GM12878 (cell line): Measurements from ENCODE around the gene MBOAT1. TPM values are rescaled to one million over a fixed set of nuclear protein-coding genes. Genes with fewer than 3 reads are reported as not detected.
"Not testable (repeated sequence)": the region's sequence is repeated elsewhere in the genome, so short reads cannot be mapped to it uniquely, and the experiment has no call there.

Source experiments
- ATAC-seq: fragments of 200-7000 bp; cut with Tn5 transposase; 3 replicates; pipeline ENCODE4 v1.9.1; 2020; ENCODE audit warnings: mild to moderate bottlenecking, moderate library complexity
- BruUV-seq: library from RNA; stranded (reverse); fragments of 400-500 nt; replicated peaks from 2 replicates; lab custom pipeline; 2021; lab: Mats Ljungman, UMichigan
- CTCF ChIA-PET: fragments of 300-600 bp; sonication (Branson Sonifier 250); formaldehyde crosslinking; extraction: SDS; loops from one replicate; lab custom pipeline; 2021; ENCODE audit warnings: inconsistent platforms; lab: Yijun Ruan, JAX
- POLR2A ChIA-PET: fragments of 350-600 bp; formaldehyde crosslinking; extraction: SDS; loops from one replicate; lab custom pipeline; 2021; ENCODE audit warnings: inconsistent platforms; lab: Charles Lee
- RAD21 ChIA-PET: fragments of 300-600 bp; sonication (Branson Sonifier 250); formaldehyde crosslinking; loops from one replicate; lab custom pipeline; 2023; ENCODE audit warnings: antibody characterized with exemption; ENCODE audit not compliant: unreplicated experiment; lab: Charles Lee
- SMC1A ChIA-PET: fragments of 300-600 bp; sonication (Branson Sonifier 250); formaldehyde crosslinking; loops from one replicate; lab custom pipeline; 2023; ENCODE audit not compliant: unreplicated experiment, uncharacterized antibody; lab: Charles Lee
- DNase-seq: peaks from one replicate; pipeline ENCODE4 v3.0.0-alpha.2; 2011; ENCODE audit warnings: low read depth, low spot score
- FAIRE-seq: peaks from 3 replicates; lab custom pipeline; 2011; peaks lifted over from hg19 to GRCh38; lab: Jason Lieb, UNC
- H2AFZ ChIP-seq: 2 replicates; pipeline ENCODE4 v1.6.0; 2011; ENCODE audit warnings: low read depth, low read length, control low read depth; ENCODE audit not compliant: control insufficient read depth
- H3K27ac ChIP-seq: 2 replicates; pipeline ENCODE4 v1.5.1; 2011; ENCODE audit warnings: control low read depth; ENCODE audit not compliant: control insufficient read depth, insufficient read depth
- H3K27me3 ChIP-seq, 2 experiments: replicated peaks in 1 of 2; 2 replicates each; pipeline versions ENCODE4 v1.6.0 to v1.6.1; 2011; ENCODE audit warnings: low read length in 1 of 2; ENCODE audit not compliant: control insufficient read depth in 2 of 2, insufficient read depth in 2 of 2
- H3K36me3 ChIP-seq, 2 experiments: 2 replicates each; pipeline ENCODE4 v1.5.1; 2011; ENCODE audit warnings: low read length in 1 of 2; ENCODE audit not compliant: control insufficient read depth in 2 of 2, insufficient read depth in 2 of 2
- H3K4me1 ChIP-seq: 2 replicates; pipeline ENCODE4 v1.6.1; 2011; ENCODE audit warnings: mild to moderate bottlenecking, low read length, moderate library complexity, mixed read lengths; ENCODE audit not compliant: control insufficient read depth, insufficient read depth
- H3K4me2 ChIP-seq: 2 replicates; pipeline ENCODE4 v1.6.0; 2011; ENCODE audit warnings: control low read depth; ENCODE audit not compliant: control insufficient read depth, insufficient read depth
- H3K4me3 ChIP-seq: fragments of 200-600 bp; sonication (generic); 2 replicates; pipeline ENCODE4 v1.5.1; 2016
- H3K79me2 ChIP-seq: 2 replicates; pipeline ENCODE4 v1.6.0; 2011; ENCODE audit warnings: low read length; ENCODE audit not compliant: control insufficient read depth, insufficient read depth
- H3K9ac ChIP-seq: 2 replicates; pipeline ENCODE4 v1.8.0; 2011; ENCODE audit warnings: low read length, control low read depth, mixed read lengths; ENCODE audit not compliant: control insufficient read depth, insufficient read depth
- H3K9me3 ChIP-seq: replicated peaks from 3 replicates; pipeline ENCODE4 v1.5.1; 2011; ENCODE audit warnings: mild to moderate bottlenecking, low read length; ENCODE audit not compliant: control insufficient read depth, insufficient read depth
- H4K20me1 ChIP-seq: 2 replicates; pipeline ENCODE4 v1.6.0; 2011; ENCODE audit not compliant: control insufficient read depth, insufficient read depth
- CBFB ChIP-seq: IDR thresholded peaks from 2 replicates; pipeline ENCODE4 v1.6.1; 2016; ENCODE audit warnings: antibody characterized with exemption, low read depth
- ETV6 ChIP-seq, 2 experiments: fragments of 450-650 bp in 1 of 2; IDR thresholded peaks in 1 of 2; conservative IDR thresholded peaks in 1 of 2; 2 replicates each; pipeline ENCODE4 v1.6.1; 2014; ENCODE audit warnings: antibody characterized with exemption in 1 of 2, borderline replicate concordance in 1 of 2, low read depth in 1 of 2, mild to moderate bottlenecking in 1 of 2, moderate library complexity in 1 of 2
- GABPA ChIP-seq: IDR thresholded peaks from 2 replicates; pipeline ENCODE4 v1.6.1; 2014; ENCODE audit warnings: antibody characterized with exemption, low read depth, mild to moderate bottlenecking, inconsistent platforms
- HDAC2 ChIP-seq: fragments of 200-600 bp; sonication (generic); IDR thresholded peaks from 2 replicates; pipeline ENCODE4 v1.6.1; 2017
- MEF2B ChIP-seq: fragments of 450-650 bp; IDR thresholded peaks from 2 replicates; pipeline ENCODE4 v1.6.1; 2018; ENCODE audit warnings: mild to moderate bottlenecking, moderate library complexity; ENCODE audit not compliant: partially characterized antibody, poor library complexity, severe bottlenecking
- PML ChIP-seq: IDR thresholded peaks from 2 replicates; pipeline ENCODE4 v1.6.1; 2012; ENCODE audit warnings: low read length, inconsistent platforms
- POU2F2 ChIP-seq: IDR thresholded peaks from 3 replicates; pipeline ENCODE4 v1.6.1; 2011; ENCODE audit warnings: low read depth, mild to moderate bottlenecking, low read length, borderline replicate concordance
- RB1 ChIP-seq: fragments of 450-650 bp; formaldehyde crosslinking; IDR thresholded peaks from 2 replicates; pipeline ENCODE4 v1.6.1; 2017; ENCODE audit warnings: mild to moderate bottlenecking, borderline replicate concordance
- RCOR1 ChIP-seq: conservative IDR thresholded peaks from 2 replicates; pipeline ENCODE4 v1.6.1; 2012; ENCODE audit warnings: low read depth, low read length, improper control_type of control experiment
- SIX5 ChIP-seq: IDR thresholded peaks from 2 replicates; pipeline ENCODE4 v1.6.1; 2011; ENCODE audit warnings: mild to moderate bottlenecking, low read depth, low read length, moderate library complexity; ENCODE audit not compliant: severe bottlenecking
- SMARCA5 ChIP-seq: fragments of 450-650 bp; IDR thresholded peaks from 2 replicates; pipeline ENCODE4 v1.6.1; 2017; ENCODE audit warnings: mild to moderate bottlenecking
- SUPT20H ChIP-seq: IDR thresholded peaks from 2 replicates; pipeline ENCODE4 v1.6.1; 2011; ENCODE audit warnings: low read depth, mild to moderate bottlenecking, low read length, moderate library complexity, borderline replicate concordance; ENCODE audit not compliant: control insufficient read depth
- ZNF274 ChIP-seq: IDR thresholded peaks from one replicate; pipeline ENCODE4 v1.8.0; 2011; ENCODE audit not compliant: insufficient read length, insufficient read depth
- WGBS: methylation state at CpG from one replicate; pipeline ENCODE4 v1.1.6; 2016; ENCODE audit warnings: low lambda C conversion rate; ENCODE audit not compliant: insufficient replicate concordance, insufficient coverage; ENCODE audit errors: missing lambda C conversion rate; 5-methylcytosine and 5-hydroxymethylcytosine counted together
- in situ Hi-C: fragments of 300-500 bp; cut with MboI; formaldehyde crosslinking; loops from 9 replicates; pipeline ENCODE4 v1.14.3; 2018; ENCODE audit warnings: mixed read lengths
- intact Hi-C: fragments of 100-400 bp; cut with micrococcal nuclease; formaldehyde crosslinking; loops from one replicate; pipeline ENCODE4 v1.14.2; 2022; ENCODE audit not compliant: unreplicated experiment
- polyA plus RNA-seq, 11 experiments: library from polyadenylated mRNA; depleted of rRNA in 4 of 11; unstranded in 6 of 11; stranded (reverse) in 5 of 11; fragments of >200 nt; fragmentation: Nextera tagmentation in 4 of 11; fragmentation: Illumina TruSeq in 1 of 11; extraction: Ambion mirVana in 4 of 11; extraction: Trizol in 1 of 11; gene quantifications; 1 replicate in 1 of 11; 2 replicates in 10 of 11; pipeline versions ENCODE4 v1.2.1 to v1.2.3, GENCODE V29; 2011 to 2016; ENCODE audit warnings: inconsistent platforms in 2 of 11, missing spikeins in 2 of 11, low read depth in 1 of 11
- total RNA-seq, 4 experiments: library from RNA; depleted of rRNA in 3 of 4; stranded (reverse); fragments of >200 nt in 3 of 4; fragmentation: Illumina TruSeq in 1 of 4; extraction: Trizol in 1 of 4; gene quantifications; 2 replicates each; pipeline versions ENCODE4 v1.2.1 to v1.2.3, GENCODE V29; 2013 to 2021
- TF ChIP-seq, protein P1 (sequence below): IDR thresholded peaks from 2 replicates; pipeline ENCODE4 v1.6.1; 2012; ENCODE audit warnings: low read depth, low read length, improper control_type of control experiment

MBOAT1 gene
- total and polyA plus RNA-seq, 10 of the 15 experiments (the other 5 are each of a cell fraction or from before 2014, with no cell fraction given), result 0.39 to 21.0 (median 11.6) TPM

DNA sequence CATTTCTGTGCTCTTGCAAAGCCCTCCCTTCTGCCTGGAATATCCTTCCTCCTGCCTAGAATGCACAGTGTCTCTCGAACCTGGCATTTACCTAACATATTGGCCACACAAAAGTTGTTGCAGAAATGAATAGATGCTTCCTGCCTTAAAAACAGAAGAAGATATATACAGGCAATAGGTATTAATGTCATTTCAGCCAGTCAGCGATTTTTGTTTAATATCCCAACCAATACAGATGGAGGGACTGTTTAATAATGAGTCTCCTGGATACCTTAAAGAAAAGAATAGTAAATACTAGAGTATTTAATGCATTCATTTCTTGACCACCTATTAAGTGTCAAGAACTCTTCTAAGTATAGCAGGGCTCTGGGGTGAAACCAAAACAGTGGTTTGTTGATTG is 70.3 kb downstream of the MBOAT1 start:
- RAD21 ChIA-PET, result no interaction called here
- H2AFZ ChIP-seq, result no peak overlapping the region

DNA sequence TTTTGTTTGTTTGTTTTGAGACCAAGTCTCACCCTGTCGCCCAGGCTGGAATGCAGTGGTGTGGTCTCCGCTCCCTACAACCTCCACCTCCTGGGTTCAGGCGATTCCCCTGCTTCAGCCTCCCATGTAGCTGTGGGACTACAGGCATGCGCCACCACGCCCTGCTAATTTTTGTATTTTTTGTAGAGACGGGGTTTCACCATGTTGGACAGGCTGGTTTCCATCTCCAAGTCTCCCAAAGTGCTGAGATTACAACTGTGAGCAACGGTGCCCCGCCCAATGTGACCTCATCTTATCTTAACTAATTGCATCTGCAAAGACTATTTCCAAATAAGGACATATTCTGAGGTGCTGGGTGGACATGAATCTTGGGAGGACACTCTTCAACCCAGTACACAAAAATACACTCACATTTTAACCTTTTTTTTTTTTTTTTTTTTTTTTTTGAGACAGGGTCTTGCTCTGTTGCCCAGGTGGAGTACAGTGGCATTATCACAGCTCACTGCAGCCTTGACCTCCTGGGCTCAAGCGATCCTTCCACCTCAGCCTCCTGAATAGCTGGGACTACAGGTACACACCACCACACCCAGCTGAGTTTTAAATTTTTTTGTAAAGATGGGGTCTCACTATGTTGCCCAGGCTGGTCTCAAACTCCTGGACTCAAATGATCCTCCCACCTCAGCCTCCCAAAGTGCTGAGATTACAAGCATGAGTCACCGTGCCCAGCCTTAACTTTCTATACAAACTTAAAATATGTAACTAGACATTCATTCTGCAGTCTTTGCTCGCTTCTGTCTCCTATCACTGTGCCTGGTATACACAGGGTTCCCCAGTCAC is 72.9 kb downstream of the MBOAT1 start:
- SMC1A ChIA-PET, result interaction anchor here (1.1 to 1.7 kb wide), 2 partner anchors 10 to 16 kb away, joined by 4 to 6 read pairs; no protein-coding TSS in a partner anchor
- intact Hi-C loops, ATAC-seq, H3K27me3 ChIP-seq, H3K36me3 ChIP-seq, H3K9me3 ChIP-seq, RAD21 ChIA-PET, POLR2A ChIA-PET, H4K20me1 ChIP-seq, H3K79me2 ChIP-seq, FAIRE-seq, H3K4me2 ChIP-seq, DNase-seq, H3K4me1 ChIP-seq, H3K27ac ChIP-seq, H3K9ac ChIP-seq, H3K4me3 ChIP-seq, in situ Hi-C loops, H2AFZ ChIP-seq, BruUV-seq: not testable (repeated sequence)
- CTCF ChIA-PET, result interaction anchor here (0.8 to 2.1 kb wide), 2 partner anchors 12 to 13 kb away, joined by 5 to 18 read pairs; no protein-coding TSS in a partner anchor
- 96% methylated on average over 11 of the region's 11 CpGs for WGBS

More for the DNA sequence above, 70.3 kb downstream of the MBOAT1 start:
- Histone ChIP-seq H3K27ac (no peak overlapping the region), H3K36me3 (peaks cover 3 to 5% of the 10 kb centered on the region in 2 experiments; a peak in 3 of 4 replicates), H3K9ac (no peak overlapping the region), H3K4me1 (no peaks in the 10 kb centered on the region), H4K20me1 (no peaks in the 10 kb centered on the region), H3K4me2 (no peak overlapping the region), H3K27me3 (no peaks in the 10 kb centered on the region), H3K79me2 (no peaks in the 10 kb centered on the region), H3K9me3 (no peaks in the 10 kb centered on the region; the same call in 2 of the 3 replicates), H3K4me3 (no peak overlapping the region)
- FAIRE-seq, result no peak
- no TSS peak for BruUV-seq
- in situ Hi-C loops, result no loop called here
- ATAC-seq, result no peak
- ChIA-PET POLR2A (no interaction called here), CTCF (interaction anchor here (2.1 kb wide), 1 partner anchor 14 kb away, joined by 18 read pairs; no protein-coding TSS in a partner anchor), SMC1A (interaction anchor here (1.2 to 1.4 kb wide), 2 partner anchors 11 to 13 kb away, joined by 3 to 4 read pairs; no protein-coding TSS in a partner anchor)
- TF ChIP-seq RB1 (no peak), SUPT20H (no peak), POU2F2 (no peak), CBFB (no peak), ETV6 (conservative IDR thresholded peaks at IDR 0.05 in 1 of 2, IDR thresholded peaks at IDR 0.05 in 1 of 2; ENCODE audit: borderline replicate concordance in 1 of 2, low read depth in 1 of 2) (no peak), MEF2B (no peak), SMARCA5 (no peak), RCOR1 (no peak), PML (no peak), SIX5 (no peak), HDAC2 (no peak), GABPA (no peak), ZNF274 (no peak)
- TF ChIP-seq, protein P1, sequence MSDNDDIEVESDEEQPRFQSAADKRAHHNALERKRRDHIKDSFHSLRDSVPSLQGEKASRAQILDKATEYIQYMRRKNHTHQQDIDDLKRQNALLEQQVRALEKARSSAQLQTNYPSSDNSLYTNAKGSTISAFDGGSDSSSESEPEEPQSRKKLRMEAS, result no peak
- DNase-seq, result no peak
- WGBS, result 13% methylated on average over 2 of the region's 2 CpGs
- intact Hi-C loops, result no loop called here
